ENCODE results near the gene ZNF283. TPM values are rescaled to one million over a fixed set of nuclear protein-coding genes. Genes with fewer than 3 reads are reported as not detected.

ZNF283 gene
- total and polyA plus RNA-seq, 2 of the 13 experiments (the other 11 are each of a cell fraction or from before 2014, with no cell fraction given), result 2.0 to 11.1 TPM

DNA sequence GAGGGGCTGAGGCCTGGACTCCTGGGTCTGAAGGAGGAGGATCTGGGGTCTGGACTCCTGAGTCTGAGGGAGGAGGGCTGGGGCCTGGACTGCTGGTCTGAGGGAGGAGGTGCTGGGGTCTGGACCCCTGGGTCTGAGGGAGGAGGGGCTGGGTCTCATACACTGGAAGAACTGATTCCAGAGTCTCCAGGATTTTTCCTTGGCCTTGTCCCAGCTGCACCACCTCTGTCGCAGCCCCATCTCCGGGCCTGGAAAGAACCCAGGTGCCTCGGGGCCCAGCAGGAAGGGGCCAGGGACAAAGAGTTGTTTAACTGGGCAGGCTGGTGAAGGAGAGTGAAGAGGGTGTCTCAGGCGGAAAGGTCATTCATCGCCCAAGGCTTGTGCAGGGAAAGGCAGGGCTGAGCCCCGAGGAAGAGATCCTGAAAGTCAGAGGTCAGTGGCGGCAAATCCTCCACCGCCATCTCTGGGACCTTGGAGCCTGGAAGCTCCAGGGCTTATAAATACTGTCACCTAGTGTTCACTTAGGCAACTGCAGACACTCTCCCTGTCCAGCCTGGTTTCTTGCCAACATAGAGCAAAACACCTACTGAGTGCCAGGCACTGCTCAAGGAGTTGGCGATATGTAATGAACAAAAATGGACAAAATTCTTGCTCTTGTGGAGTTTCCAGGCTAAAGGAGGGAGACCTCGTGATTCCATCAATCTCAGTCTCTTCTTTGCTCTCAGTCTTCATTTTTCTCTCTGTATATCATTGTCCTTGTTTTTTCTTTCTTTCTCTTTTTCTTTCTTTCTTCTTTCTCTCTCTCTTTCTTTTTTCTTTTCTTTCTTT lies 41.9 kb upstream of the ZNF283 start (continued):
- TF ChIP-seq, protein P1, sequence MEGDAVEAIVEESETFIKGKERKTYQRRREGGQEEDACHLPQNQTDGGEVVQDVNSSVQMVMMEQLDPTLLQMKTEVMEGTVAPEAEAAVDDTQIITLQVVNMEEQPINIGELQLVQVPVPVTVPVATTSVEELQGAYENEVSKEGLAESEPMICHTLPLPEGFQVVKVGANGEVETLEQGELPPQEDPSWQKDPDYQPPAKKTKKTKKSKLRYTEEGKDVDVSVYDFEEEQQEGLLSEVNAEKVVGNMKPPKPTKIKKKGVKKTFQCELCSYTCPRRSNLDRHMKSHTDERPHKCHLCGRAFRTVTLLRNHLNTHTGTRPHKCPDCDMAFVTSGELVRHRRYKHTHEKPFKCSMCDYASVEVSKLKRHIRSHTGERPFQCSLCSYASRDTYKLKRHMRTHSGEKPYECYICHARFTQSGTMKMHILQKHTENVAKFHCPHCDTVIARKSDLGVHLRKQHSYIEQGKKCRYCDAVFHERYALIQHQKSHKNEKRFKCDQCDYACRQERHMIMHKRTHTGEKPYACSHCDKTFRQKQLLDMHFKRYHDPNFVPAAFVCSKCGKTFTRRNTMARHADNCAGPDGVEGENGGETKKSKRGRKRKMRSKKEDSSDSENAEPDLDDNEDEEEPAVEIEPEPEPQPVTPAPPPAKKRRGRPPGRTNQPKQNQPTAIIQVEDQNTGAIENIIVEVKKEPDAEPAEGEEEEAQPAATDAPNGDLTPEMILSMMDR (CRISPR knock-in tag; IDR thresholded peaks at IDR 0.05), result peak; percentile 93
- TF ChIP-seq ZNF572 (CRISPR knock-in tag; IDR thresholded peaks at IDR 0.05) (0 out of 2 replicates have a peak, but pooled peaks have one; percentile 24), TP53 (CRISPR knock-in tag; conservative IDR thresholded peaks at IDR 0.05) (no peak), ZFP36 (IDR thresholded peaks at IDR 0.05; ENCODE audit: borderline replicate concordance, low read depth, low read length, partially characterized antibody) (peak; percentile 49), BHLHE40 (IDR thresholded peaks at IDR 0.05; ENCODE audit: low read length) (no peak), RAD51 (IDR thresholded peaks at IDR 0.05; ENCODE audit: borderline replicate concordance) (no peak), MIER2 (CRISPR knock-in tag; IDR thresholded peaks at IDR 0.05) (peak; percentile 48; the same call in 1 of the 2 replicates), THAP11 (CRISPR knock-in tag; IDR thresholded peaks at IDR 0.05) (peak; percentile 51), ZNF562 (CRISPR knock-in tag; IDR thresholded peaks at IDR 0.05; ENCODE audit: borderline replicate concordance) (no peak), SMC3 (IDR thresholded peaks at IDR 0.05; ENCODE audit: low read length) (peak; percentile 81), STAG1 (CRISPR knock-in tag; IDR thresholded peaks at IDR 0.05) (peak; percentile 87)
- TF ChIP-seq, protein P2, sequence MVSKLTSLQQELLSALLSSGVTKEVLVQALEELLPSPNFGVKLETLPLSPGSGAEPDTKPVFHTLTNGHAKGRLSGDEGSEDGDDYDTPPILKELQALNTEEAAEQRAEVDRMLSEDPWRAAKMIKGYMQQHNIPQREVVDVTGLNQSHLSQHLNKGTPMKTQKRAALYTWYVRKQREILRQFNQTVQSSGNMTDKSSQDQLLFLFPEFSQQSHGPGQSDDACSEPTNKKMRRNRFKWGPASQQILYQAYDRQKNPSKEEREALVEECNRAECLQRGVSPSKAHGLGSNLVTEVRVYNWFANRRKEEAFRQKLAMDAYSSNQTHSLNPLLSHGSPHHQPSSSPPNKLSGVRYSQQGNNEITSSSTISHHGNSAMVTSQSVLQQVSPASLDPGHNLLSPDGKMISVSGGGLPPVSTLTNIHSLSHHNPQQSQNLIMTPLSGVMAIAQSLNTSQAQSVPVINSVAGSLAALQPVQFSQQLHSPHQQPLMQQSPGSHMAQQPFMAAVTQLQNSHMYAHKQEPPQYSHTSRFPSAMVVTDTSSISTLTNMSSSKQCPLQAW (CRISPR knock-in tag; IDR thresholded peaks at IDR 0.05), result peak; percentile 41; the same call in 1 of the 2 replicates
- TF ChIP-seq, protein P3, sequence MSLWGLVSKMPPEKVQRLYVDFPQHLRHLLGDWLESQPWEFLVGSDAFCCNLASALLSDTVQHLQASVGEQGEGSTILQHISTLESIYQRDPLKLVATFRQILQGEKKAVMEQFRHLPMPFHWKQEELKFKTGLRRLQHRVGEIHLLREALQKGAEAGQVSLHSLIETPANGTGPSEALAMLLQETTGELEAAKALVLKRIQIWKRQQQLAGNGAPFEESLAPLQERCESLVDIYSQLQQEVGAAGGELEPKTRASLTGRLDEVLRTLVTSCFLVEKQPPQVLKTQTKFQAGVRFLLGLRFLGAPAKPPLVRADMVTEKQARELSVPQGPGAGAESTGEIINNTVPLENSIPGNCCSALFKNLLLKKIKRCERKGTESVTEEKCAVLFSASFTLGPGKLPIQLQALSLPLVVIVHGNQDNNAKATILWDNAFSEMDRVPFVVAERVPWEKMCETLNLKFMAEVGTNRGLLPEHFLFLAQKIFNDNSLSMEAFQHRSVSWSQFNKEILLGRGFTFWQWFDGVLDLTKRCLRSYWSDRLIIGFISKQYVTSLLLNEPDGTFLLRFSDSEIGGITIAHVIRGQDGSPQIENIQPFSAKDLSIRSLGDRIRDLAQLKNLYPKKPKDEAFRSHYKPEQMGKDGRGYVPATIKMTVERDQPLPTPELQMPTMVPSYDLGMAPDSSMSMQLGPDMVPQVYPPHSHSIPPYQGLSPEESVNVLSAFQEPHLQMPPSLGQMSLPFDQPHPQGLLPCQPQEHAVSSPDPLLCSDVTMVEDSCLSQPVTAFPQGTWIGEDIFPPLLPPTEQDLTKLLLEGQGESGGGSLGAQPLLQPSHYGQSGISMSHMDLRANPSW (CRISPR knock-in tag; IDR thresholded peaks at IDR 0.05; ENCODE audit: borderline replicate concordance), result no peak
- TF ChIP-seq, protein P4, sequence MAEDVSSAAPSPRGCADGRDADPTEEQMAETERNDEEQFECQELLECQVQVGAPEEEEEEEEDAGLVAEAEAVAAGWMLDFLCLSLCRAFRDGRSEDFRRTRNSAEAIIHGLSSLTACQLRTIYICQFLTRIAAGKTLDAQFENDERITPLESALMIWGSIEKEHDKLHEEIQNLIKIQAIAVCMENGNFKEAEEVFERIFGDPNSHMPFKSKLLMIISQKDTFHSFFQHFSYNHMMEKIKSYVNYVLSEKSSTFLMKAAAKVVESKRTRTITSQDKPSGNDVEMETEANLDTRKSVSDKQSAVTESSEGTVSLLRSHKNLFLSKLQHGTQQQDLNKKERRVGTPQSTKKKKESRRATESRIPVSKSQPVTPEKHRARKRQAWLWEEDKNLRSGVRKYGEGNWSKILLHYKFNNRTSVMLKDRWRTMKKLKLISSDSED (CRISPR knock-in tag; IDR thresholded peaks at IDR 0.05), result no peak
- TF ChIP-seq, protein P5, sequence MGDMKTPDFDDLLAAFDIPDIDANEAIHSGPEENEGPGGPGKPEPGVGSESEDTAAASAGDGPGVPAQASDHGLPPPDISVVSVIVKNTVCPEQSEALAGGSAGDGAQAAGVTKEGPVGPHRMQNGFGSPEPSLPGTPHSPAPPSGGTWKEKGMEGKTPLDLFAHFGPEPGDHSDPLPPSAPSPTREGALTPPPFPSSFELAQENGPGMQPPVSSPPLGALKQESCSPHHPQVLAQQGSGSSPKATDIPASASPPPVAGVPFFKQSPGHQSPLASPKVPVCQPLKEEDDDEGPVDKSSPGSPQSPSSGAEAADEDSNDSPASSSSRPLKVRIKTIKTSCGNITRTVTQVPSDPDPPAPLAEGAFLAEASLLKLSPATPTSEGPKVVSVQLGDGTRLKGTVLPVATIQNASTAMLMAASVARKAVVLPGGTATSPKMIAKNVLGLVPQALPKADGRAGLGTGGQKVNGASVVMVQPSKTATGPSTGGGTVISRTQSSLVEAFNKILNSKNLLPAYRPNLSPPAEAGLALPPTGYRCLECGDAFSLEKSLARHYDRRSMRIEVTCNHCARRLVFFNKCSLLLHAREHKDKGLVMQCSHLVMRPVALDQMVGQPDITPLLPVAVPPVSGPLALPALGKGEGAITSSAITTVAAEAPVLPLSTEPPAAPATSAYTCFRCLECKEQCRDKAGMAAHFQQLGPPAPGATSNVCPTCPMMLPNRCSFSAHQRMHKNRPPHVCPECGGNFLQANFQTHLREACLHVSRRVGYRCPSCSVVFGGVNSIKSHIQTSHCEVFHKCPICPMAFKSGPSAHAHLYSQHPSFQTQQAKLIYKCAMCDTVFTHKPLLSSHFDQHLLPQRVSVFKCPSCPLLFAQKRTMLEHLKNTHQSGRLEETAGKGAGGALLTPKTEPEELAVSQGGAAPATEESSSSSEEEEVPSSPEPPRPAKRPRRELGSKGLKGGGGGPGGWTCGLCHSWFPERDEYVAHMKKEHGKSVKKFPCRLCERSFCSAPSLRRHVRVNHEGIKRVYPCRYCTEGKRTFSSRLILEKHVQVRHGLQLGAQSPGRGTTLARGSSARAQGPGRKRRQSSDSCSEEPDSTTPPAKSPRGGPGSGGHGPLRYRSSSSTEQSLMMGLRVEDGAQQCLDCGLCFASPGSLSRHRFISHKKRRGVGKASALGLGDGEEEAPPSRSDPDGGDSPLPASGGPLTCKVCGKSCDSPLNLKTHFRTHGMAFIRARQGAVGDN (CRISPR knock-in tag; IDR thresholded peaks at IDR 0.05), result peak; percentile 31
- TF ChIP-seq, protein P6, sequence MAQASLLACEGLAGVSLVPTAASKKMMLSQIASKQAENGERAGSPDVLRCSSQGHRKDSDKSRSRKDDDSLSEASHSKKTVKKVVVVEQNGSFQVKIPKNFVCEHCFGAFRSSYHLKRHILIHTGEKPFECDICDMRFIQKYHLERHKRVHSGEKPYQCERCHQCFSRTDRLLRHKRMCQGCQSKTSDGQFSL (CRISPR knock-in tag; IDR thresholded peaks at IDR 0.05), result no peak

All from HepG2 (cell line).